CD4-positive, alpha-beta T cell treated with Interferon alpha-2 for 1 hour (primary cell): ENCODE data around the gene N4BP3.
"Not testable (repeated sequence)": the region's sequence is repeated elsewhere in the genome, so short reads cannot be mapped to it uniquely, and the experiment has no call there.

Source experiments
- DNase-seq, 2 donors: peaks; one replicate each; pipeline ENCODE4 v3.0.0-alpha.2; 2020 to 2022

The N4BP3 gene, protein sequence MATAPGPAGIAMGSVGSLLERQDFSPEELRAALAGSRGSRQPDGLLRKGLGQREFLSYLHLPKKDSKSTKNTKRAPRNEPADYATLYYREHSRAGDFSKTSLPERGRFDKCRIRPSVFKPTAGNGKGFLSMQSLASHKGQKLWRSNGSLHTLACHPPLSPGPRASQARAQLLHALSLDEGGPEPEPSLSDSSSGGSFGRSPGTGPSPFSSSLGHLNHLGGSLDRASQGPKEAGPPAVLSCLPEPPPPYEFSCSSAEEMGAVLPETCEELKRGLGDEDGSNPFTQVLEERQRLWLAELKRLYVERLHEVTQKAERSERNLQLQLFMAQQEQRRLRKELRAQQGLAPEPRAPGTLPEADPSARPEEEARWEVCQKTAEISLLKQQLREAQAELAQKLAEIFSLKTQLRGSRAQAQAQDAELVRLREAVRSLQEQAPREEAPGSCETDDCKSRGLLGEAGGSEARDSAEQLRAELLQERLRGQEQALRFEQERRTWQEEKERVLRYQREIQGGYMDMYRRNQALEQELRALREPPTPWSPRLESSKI

GRCh38 chr5:178113141-178113787, at the start of gene N4BP3:
Gene N4BP3 (plus strand): TSS chr5:178113532. CDS start chr5:178119584, 6,052 bp downstream.
- peak; percentile 77 to 84 for DNase-seq

GRCh38 chr5:178067755-178068154, 45.6 kb upstream of the N4BP3 start:
- DNase-seq: no peak

DNA sequence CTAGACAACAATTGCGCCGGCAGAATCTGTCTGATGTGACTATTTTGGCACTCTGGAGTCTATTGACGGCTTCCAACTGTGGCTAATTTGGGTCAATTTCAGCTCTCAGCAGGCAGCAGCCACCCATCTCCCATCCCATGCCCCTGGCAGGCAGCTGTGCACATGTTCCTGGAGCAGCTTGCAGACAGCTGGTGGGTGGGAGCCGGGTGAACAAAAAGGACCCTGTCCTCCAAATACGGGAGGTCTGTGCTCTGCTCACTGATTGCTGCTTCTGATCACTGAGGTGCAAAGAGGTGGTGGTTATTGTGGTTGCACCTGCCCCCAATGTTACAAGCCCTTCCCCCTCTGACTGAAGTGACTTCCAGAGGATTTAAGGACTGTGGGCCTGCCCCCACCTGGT, 45.0 kb upstream of the N4BP3 start:
- peak in 1 of 2 donors; percentile 16 for DNase-seq

GRCh38 chr5:178069909-178070308, 43.4 kb upstream of the N4BP3 start:
- DNase-seq: peak; percentile 40 to 46

DNA sequence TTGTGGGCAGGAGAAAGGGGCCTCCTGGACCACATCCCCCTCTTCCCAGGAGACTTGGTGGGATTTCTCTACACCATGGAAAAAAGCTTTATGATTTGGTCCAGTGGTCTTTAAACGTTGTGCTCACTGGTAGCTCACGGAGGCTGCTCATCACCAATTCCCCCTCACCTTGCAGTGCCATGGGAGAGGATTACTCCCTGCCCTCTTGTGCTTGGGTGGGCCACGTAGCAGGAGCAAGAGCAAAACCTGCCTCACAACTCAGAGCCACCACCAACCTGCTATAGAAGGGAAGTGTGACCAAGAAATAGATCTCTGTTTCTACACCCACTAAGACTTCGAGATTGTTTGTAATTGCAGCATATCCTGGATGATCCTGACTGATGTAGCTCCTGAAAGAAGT, 42.2 kb upstream of the N4BP3 start:
- no peak for DNase-seq

DNA sequence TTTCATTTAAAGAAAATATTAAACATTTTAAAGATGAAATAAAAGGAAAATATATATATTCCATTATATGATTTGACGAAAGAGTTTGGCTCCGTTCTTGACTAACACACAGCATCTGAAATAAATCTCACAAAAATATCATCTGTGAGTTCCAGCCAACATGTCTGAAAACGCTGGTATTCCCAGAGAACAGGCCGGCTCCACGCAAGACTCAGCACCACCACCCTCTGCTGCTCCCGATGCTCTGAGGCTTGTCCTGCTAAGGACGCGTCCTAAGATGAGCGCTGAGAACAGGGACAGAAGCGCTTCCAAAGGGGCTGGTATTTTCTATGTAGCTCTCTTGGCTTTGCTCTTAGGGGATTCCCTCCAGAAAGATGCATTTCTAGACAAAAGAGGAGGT, 40.6 kb upstream of the N4BP3 start:
- no peak for DNase-seq

DNA sequence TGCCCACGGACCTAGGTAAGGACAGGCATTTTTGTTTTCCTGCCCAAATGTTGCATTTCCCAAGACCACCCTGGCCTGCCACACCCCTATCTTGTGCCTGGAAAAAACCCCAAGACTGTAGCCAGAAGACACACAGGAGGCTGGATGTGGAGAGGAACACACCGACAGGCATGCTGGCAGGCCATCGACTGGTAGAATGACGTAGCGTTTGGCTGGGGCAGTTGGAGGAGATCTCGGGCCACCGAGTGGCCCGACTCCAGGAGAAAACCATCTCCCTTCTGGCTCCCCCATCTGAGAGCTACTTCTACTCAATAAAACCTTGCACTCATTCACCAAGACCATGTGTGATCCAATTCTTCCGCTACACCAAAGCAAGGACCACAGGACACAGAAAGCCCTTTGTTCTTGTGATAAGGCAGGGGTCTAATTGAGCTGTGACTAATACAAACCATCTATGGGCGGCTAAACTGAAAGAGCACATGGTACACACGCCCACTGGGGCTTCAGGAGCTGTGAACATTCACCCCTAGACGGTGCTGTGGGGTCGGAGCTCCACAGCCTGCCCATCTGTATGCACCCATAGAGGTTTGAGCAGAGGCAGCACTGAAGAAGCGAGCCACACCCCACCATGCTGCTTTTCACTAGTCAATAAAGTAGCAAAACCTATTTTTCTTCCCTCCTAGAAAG, 38.9 kb upstream of the N4BP3 start:
- DNase-seq: no peak

- not testable (repeated sequence) for DNase-seq
These were observed 36.4 kb upstream of the N4BP3 start for GRCh38 chr5:178076965-178077364.

- DNase-seq: no peak
These were observed 35.6 kb upstream of the N4BP3 start for GRCh38 chr5:178077751-178078150.

DNA sequence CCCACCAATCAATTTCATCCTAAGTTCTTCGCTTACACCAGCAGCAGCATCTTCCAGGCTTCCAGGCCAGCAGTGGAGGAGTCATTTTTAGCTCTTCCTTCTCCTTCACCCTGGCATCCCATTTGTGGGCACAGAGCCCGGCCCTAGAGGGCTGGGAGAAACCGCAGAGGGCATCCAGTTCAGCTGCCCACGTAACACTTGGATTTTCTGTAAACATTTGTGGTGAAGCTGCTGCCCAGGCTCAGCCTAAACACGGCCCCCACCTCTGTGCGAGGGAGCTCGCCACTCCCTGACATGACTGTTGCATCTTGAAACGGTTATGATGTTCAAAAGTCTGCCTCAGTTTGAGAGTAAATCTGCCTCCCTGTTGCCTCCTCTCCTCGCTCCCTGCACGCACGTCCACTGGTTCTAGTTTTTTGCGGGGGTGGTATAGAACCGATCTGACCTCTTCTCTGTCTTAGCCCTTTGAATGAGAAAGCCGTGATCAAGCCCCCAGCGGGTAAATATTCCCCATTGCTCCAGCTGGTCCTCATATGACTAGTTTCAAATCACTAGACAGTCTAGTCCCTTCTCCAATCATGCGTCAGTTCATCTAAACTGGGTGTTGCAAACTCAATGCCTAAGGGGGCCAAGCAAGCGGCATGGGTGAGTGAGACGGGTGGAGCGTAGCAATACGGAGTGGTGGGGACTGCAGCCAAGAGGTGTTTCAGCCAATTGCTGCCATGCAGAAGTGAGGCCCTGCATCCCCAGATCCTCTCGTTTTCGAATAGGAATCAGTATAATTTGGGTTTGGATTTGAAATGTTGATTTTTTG, 34.9 kb upstream of the N4BP3 start:
- DNase-seq: no peak

DNA sequence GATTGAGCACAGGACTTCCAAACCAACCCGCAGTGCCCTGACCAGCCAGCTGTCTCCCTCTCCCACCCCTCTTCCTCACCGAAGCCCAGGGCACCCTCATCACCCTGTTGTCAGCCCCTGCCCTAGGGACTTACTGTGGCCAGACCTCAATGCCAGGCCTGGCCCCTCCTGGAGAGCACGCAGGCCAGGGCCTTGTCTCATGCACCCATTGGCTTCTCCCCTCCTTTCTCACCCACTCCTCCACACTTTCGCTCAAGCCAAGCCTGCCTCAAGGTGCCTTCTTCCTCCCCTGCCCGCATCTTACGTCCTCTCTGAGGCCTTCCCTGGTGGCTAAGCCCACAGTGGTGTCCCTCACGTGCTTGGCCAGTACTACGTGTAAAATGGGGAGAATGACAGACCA, 33.3 kb upstream of the N4BP3 start:
- no peak for DNase-seq

- no peak for DNase-seq
These were observed 32.5 kb upstream of the N4BP3 start for GRCh38 chr5:178080618-178081410.

DNA sequence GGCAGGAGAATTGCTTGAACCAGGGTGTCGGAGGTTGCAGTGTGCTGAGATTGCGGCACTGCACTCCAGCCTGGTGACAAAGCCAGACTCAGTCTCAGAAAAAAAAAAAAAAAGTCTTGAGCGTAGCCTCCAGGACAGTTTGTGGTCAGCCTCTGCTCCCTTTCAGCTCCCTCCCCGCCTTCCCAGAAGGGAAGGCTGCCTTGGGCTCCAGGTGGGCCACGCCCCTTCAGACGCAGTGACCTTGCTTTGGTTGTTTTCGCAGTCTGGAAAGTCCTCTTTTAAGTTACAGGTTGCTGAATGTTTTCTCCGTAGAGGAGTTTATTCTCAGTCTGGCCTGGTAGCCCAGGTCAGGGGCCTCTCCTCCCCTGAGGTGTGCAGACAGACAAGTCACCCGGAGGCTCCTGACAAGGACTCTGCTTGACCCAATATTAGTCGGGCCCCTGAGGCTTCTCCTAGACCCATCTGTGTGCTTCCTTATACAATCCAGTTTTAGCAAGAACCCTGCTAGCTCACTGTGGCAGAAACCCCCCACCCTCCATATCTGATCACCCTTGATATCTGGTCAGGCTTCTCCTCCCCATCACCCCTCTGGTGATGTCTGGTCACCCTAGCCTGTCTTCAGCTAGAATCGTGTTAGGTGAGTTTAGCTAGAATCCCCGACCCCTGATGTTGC, 31.6 kb upstream of the N4BP3 start:
- DNase-seq: no peak

DNA sequence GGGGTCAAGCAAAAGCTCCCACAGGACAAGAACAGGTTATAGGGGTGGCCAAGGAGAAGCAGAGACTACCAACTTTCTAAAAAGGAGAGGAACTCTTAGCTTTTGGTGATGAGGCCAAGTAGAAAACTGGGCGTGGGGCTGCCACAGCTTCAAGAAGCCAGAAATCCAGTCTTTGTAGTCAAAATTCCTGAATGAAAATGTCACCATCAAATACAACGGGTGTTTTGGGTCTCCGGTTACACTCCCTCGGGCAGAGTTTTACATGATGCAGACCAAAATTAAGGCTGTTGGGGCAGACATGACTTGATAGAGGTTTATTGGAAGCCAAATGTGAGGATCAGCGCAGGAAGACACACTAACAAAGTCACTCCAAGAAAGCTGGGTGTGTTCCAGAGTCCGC, 29.4 kb upstream of the N4BP3 start:
- DNase-seq: no peak

DNA sequence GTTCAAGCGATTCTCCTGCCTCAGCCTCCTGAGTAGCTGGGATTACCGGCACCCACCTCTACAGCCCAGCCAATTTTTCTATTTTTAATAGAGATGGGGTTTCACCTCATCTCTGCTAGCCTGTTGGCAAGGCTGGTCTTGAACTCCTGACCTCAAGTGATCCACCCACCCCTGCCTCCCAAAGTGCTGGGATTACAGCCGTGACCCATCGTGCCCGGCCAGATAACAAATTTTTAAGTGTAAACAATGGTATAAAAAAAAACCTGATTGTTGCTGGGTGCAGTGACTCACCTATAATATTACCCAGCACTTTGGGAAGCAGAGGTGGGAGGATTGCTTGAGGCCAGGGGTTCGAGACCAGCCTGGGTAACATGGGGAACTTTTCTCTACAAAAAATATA, 28.0 kb upstream of the N4BP3 start:
- DNase-seq: no peak

GRCh38 chr5:178086266-178086665, 27.1 kb upstream of the N4BP3 start:
- DNase-seq: no peak

GRCh38 chr5:178087199-178087598, 26.1 kb upstream of the N4BP3 start:
- DNase-seq: not testable (repeated sequence)

GRCh38 chr5:178090856-178091255, 22.5 kb upstream of the N4BP3 start:
- DNase-seq: no peak

DNA sequence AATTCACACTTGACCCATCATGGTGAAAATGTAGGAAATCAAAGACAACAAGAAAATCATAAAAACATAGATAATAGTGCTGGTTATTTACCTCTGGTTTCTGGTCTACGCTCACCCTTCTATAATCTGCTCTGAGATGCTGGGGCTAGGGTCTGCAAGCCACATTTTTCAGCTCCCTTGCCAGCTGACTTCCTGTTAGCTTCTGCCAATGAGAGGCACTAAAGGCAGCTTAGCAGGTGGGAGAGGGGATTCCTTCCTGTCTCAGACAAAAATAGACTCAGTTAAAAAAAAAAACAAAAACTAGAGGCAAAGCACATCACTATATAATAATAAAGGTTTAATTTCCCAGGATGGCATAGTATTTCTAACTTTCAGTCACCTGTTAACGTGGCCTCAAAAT, 20.2 kb upstream of the N4BP3 start:
- DNase-seq: no peak

GRCh38 chr5:178094345-178094744, 19.0 kb upstream of the N4BP3 start:
- DNase-seq: no peak

DNA sequence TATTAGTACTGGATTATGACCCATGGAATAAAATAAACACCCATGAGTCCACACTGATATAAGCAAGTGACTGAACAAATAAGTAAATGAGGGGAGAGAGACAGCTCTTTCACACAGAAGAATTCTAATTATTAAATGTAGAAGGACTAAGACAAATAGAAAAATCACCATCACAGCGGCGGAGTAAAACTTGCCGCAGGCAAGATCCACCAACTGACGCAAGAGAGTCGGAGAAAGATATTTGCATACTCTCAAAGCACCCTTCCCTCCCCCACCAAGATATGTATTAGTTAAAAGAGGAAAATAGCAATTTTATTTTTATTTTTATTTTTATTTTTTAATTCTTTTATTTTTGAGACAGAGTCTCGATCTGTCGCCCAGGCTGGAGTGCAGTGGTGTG, 14.6 kb upstream of the N4BP3 start:
- DNase-seq: no peak
